Thyroid gland (tissue), 4 donors: ENCODE measurements around the gene MAX.

Experiments
- POLR2A ChIP-seq, 2 donors: fragments of 450-650 bp; IDR thresholded peaks; one replicate each; pipeline ENCODE4 v1.6.1; 2017; ENCODE audit warnings: antibody characterized with exemption in 2 of 2, mild to moderate bottlenecking in 2 of 2, moderate library complexity in 1 of 2
- TF ChIP-seq, protein P1 (sequence below), 6 experiments: fragments of 200-600 bp in 3 of 6; fragments of 450-650 bp in 3 of 6; sonication (generic) in 3 of 6; IDR thresholded peaks; one replicate each; pipeline ENCODE4 v1.5.1; 2016 to 2019; ENCODE audit warnings: antibody characterized with exemption in 6 of 6, mild to moderate bottlenecking in 2 of 6, inconsistent platforms in 1 of 6, moderate library complexity in 1 of 6

DNA sequence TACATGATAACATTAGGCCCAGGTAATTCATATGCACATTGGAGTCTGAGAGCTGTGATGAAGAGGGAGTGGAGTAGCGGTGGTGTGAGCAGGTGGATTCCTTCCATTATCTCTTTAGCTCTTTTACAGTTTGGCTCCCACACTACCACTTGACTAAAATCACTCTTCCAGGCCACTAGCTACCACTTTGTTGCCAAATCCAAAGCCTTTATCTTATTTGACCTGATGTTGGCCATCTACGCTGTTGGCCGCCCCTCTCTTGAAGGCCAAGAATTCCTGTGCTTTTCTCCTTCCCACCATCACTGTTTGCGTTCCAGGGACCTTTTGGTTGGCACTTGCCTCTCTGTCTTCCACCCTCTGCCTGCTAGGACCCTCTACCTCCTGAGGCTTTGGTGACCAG lies 4.0 kb upstream of the MAX start:
- TF ChIP-seq, protein P1, sequence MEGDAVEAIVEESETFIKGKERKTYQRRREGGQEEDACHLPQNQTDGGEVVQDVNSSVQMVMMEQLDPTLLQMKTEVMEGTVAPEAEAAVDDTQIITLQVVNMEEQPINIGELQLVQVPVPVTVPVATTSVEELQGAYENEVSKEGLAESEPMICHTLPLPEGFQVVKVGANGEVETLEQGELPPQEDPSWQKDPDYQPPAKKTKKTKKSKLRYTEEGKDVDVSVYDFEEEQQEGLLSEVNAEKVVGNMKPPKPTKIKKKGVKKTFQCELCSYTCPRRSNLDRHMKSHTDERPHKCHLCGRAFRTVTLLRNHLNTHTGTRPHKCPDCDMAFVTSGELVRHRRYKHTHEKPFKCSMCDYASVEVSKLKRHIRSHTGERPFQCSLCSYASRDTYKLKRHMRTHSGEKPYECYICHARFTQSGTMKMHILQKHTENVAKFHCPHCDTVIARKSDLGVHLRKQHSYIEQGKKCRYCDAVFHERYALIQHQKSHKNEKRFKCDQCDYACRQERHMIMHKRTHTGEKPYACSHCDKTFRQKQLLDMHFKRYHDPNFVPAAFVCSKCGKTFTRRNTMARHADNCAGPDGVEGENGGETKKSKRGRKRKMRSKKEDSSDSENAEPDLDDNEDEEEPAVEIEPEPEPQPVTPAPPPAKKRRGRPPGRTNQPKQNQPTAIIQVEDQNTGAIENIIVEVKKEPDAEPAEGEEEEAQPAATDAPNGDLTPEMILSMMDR (IDR thresholded peaks at IDR 0.05), result no peak
- TF ChIP-seq POLR2A (IDR thresholded peaks at IDR 0.05), result no peak
